ENCODE data around the gene OCA2.

OCA2 gene

DNA sequence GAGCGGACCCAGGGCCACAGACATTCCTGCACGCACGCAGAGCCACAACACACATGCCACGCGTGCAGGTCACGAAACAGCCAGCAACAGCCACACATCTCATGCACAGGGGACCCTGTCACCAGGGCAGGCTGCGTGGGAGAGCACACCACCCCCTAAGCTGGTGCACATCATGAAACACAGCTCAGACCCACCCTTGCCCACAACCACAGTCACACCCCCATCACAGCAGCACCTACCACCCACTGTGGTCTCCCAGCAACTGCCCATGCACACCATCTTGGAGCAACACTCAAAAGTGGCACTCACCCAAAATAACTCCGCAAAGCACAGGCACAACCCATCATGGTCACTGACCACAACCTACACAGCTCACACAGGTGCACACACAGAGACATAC lies 75.7 kb downstream of the OCA2 start:
- Histone ChIP-seq H3K79me2 (ENCODE audit: insufficient read depth, low read length) (no peaks in the 10 kb centered on the region), H3K9me2 (replicated peaks; ENCODE audit: low read depth, low read length) (no peaks in the 10 kb centered on the region), H4K20me1 (ENCODE audit: insufficient read depth, low read length, poor library complexity, severe bottlenecking) (no peaks in the 10 kb centered on the region), H3K9me3 (ENCODE audit: insufficient read depth, low read depth, low read length) (no peaks in the 10 kb centered on the region), H3K9ac (ENCODE audit: low read depth, low read length, poor library complexity, severe bottlenecking) (no peak overlapping the region), H3K4me1 (ENCODE audit: insufficient read depth, low read length, poor library complexity, severe bottlenecking) (no peaks in the 10 kb centered on the region), H3K36me3 (ENCODE audit: insufficient read depth, low read length) (no peaks in the 10 kb centered on the region), H3K4me2 (ENCODE audit: low read depth, low read length, poor library complexity, severe bottlenecking) (no peak overlapping the region), H3K27me3 (ENCODE audit: insufficient read depth, low read length, poor library complexity, severe bottlenecking) (no peaks in the 10 kb centered on the region), H3F3A (ENCODE audit: low read depth) (no peaks in the 10 kb centered on the region), H2AFZ (ENCODE audit: low read length) (no peak overlapping the region), H3K4me3 (ENCODE audit: low read length, poor library complexity, severe bottlenecking) (no peak overlapping the region)
- TF ChIP-seq EZH2phosphoT487 (IDR thresholded peaks at IDR 0.05; ENCODE audit: borderline replicate concordance), result no peak
- TF ChIP-seq, protein P1, sequence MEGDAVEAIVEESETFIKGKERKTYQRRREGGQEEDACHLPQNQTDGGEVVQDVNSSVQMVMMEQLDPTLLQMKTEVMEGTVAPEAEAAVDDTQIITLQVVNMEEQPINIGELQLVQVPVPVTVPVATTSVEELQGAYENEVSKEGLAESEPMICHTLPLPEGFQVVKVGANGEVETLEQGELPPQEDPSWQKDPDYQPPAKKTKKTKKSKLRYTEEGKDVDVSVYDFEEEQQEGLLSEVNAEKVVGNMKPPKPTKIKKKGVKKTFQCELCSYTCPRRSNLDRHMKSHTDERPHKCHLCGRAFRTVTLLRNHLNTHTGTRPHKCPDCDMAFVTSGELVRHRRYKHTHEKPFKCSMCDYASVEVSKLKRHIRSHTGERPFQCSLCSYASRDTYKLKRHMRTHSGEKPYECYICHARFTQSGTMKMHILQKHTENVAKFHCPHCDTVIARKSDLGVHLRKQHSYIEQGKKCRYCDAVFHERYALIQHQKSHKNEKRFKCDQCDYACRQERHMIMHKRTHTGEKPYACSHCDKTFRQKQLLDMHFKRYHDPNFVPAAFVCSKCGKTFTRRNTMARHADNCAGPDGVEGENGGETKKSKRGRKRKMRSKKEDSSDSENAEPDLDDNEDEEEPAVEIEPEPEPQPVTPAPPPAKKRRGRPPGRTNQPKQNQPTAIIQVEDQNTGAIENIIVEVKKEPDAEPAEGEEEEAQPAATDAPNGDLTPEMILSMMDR (conservative IDR thresholded peaks at IDR 0.05; ENCODE audit: low read length), result no peak

DNA sequence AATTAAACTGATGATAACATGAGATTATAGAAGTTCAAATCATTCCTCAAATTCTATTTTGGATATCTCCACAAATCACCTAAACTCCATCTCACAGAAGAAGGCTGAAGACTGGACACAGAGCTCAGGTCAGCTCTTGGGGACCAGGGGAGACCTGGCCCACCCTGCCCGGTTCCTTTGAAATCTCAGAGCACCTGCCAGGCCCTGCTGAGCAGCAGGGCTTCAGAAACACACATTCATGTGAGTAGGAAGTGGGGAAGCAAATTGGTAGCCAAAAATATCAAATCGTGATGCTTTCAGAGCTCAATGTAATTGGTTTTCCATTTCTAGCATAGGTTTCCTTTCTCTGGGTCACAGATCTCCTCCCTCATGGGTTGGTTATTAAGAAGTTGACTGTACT lies 76.2 kb downstream of the OCA2 start:
- H3K79me2 ChIP-seq (ENCODE audit: insufficient read depth, low read length), result no peaks in the 10 kb centered on the region
- no peaks in the 10 kb centered on the region for H3K36me3 ChIP-seq (ENCODE audit: insufficient read depth, low read length)
- H3K9ac ChIP-seq (ENCODE audit: low read depth, low read length, poor library complexity, severe bottlenecking), result no peak overlapping the region
- H3K4me3 ChIP-seq (ENCODE audit: low read length, poor library complexity, severe bottlenecking), result no peak overlapping the region
- no peak overlapping the region for H2AFZ ChIP-seq (ENCODE audit: low read length)
- H3K4me1 ChIP-seq (ENCODE audit: insufficient read depth, low read length, poor library complexity, severe bottlenecking), result no peaks in the 10 kb centered on the region
- TF ChIP-seq, protein P1 (conservative IDR thresholded peaks at IDR 0.05; ENCODE audit: low read length), result no peak
- TF ChIP-seq EZH2phosphoT487 (IDR thresholded peaks at IDR 0.05; ENCODE audit: borderline replicate concordance), result no peak
- H3K4me2 ChIP-seq (ENCODE audit: low read depth, low read length, poor library complexity, severe bottlenecking), result no peak overlapping the region
- H3K9me3 ChIP-seq (ENCODE audit: insufficient read depth, low read depth, low read length), result no peaks in the 10 kb centered on the region
- no peaks in the 10 kb centered on the region for H4K20me1 ChIP-seq (ENCODE audit: insufficient read depth, low read length, poor library complexity, severe bottlenecking)
- H3F3A ChIP-seq (ENCODE audit: low read depth), result no peaks in the 10 kb centered on the region
- no peaks in the 10 kb centered on the region for H3K9me2 ChIP-seq (replicated peaks; ENCODE audit: low read depth, low read length)
- H3K27me3 ChIP-seq (ENCODE audit: insufficient read depth, low read length, poor library complexity, severe bottlenecking), result no peaks in the 10 kb centered on the region

DNA sequence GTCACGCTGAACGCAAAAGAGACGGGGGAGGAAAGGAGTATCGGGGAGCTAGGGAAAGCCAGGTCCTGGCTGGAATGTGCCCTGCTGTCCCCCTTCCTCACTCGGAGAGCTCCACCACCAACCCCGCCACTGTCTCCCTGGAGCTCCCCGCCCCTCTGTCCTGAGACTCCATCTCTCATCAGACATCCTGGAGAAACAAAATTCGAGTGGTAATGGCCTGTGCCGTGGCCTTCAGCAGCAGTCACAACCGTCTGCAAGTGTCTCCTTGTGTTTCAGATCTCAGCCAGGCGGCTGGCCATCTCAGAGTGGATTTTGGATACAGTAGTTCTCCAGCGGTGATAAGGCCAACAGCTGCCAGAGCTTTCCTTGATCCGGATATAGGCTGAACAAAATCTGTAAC lies 76.9 kb downstream of the OCA2 start:
- no peak overlapping the region for H3K4me2 ChIP-seq (ENCODE audit: low read depth, low read length, poor library complexity, severe bottlenecking)
- TF ChIP-seq, protein P1 (conservative IDR thresholded peaks at IDR 0.05; ENCODE audit: low read length), result no peak

More for the DNA sequence above, 76.9 kb downstream of the OCA2 start:
- Histone ChIP-seq H2AFZ (ENCODE audit: low read length) (no peak overlapping the region), H4K20me1 (ENCODE audit: insufficient read depth, low read length, poor library complexity, severe bottlenecking) (no peaks in the 10 kb centered on the region), H3K9me3 (ENCODE audit: insufficient read depth, low read depth, low read length) (no peaks in the 10 kb centered on the region), H3K9ac (ENCODE audit: low read depth, low read length, poor library complexity, severe bottlenecking) (no peak overlapping the region), H3K36me3 (ENCODE audit: insufficient read depth, low read length) (no peaks in the 10 kb centered on the region), H3F3A (ENCODE audit: low read depth) (no peaks in the 10 kb centered on the region), H3K4me1 (ENCODE audit: insufficient read depth, low read length, poor library complexity, severe bottlenecking) (no peaks in the 10 kb centered on the region), H3K79me2 (ENCODE audit: insufficient read depth, low read length) (no peaks in the 10 kb centered on the region), H3K9me2 (replicated peaks; ENCODE audit: low read depth, low read length) (no peaks in the 10 kb centered on the region), H3K4me3 (ENCODE audit: low read length, poor library complexity, severe bottlenecking) (no peak overlapping the region), H3K27me3 (ENCODE audit: insufficient read depth, low read length, poor library complexity, severe bottlenecking) (no peaks in the 10 kb centered on the region)

Measured in Loucy (cell line).